Measurements from ENCODE around the gene DEDD. TPM values are rescaled to one million over a fixed set of nuclear protein-coding genes. Genes with fewer than 3 reads are reported as not detected.

Gene DEDD
- total RNA-seq, 4 donors from 2014 or later = 40.2 to 60.2 (median 46.3) TPM

DNA sequence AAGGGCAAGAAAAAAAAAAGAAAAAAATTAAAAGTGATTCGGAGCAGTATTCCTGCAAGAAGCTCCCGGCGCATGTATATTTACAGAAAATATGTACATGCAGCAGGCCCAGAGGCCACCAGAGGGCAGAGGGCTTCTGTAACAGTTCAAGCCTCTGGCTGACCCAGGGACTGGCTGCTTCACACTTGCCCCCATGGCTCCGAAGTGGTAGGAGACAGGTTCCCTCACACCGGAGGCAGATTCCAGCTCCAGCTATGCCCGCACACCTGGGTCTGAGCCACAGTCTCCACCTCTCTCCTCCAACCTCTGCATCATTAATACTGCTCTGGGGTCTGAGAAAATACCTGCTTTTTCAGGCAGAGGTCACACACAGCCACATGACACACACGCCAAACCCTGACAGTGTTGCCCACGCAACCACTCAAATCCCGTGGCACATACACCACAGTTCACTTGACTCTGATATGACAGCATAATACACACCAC, 60.5 kb downstream of the DEDD start:
- ATAC-seq = no peak

More for the DNA sequence above, 60.5 kb downstream of the DEDD start:
- no peaks in the 10 kb centered on the region for H3K36me3 ChIP-seq
- H3K27me3 ChIP-seq = no peaks in the 10 kb centered on the region
- no peaks in the 10 kb centered on the region for H3K4me1 ChIP-seq
- H3K27ac ChIP-seq = no peak overlapping the region
- H3K9me3 ChIP-seq = no peaks in the 10 kb centered on the region
- intact Hi-C loops (cut with DNase I; ENCODE audit: low total_unique reads) = no loop called here
- in situ Hi-C loops (cut with MboI; ENCODE audit: low sequenced_read_pairs in 4 of 4) = no loop called here
- H3K4me3 ChIP-seq = no peak overlapping the region
- TF ChIP-seq, protein P1, sequence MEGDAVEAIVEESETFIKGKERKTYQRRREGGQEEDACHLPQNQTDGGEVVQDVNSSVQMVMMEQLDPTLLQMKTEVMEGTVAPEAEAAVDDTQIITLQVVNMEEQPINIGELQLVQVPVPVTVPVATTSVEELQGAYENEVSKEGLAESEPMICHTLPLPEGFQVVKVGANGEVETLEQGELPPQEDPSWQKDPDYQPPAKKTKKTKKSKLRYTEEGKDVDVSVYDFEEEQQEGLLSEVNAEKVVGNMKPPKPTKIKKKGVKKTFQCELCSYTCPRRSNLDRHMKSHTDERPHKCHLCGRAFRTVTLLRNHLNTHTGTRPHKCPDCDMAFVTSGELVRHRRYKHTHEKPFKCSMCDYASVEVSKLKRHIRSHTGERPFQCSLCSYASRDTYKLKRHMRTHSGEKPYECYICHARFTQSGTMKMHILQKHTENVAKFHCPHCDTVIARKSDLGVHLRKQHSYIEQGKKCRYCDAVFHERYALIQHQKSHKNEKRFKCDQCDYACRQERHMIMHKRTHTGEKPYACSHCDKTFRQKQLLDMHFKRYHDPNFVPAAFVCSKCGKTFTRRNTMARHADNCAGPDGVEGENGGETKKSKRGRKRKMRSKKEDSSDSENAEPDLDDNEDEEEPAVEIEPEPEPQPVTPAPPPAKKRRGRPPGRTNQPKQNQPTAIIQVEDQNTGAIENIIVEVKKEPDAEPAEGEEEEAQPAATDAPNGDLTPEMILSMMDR (IDR thresholded peaks at IDR 0.05 in 4 of 5, conservative IDR thresholded peaks at IDR 0.05 in 1 of 5) = peak in 4 of 5 experiments; percentile 31 to 43 (median 36)
- TF ChIP-seq POLR2A (IDR thresholded peaks at IDR 0.05) = no peak
- peak; percentile 24 to 46 for DNase-seq

Other genes starting within 250 kb of the DEDD start
- under 1 TPM in 1 of 4 donors, not detected in 3; 0.61 TPM for gene ITLN1, start 247.5 kb downstream of the DEDD start, total RNA-seq
- not detected for gene ITLN2, start 177.9 kb downstream of the DEDD start, total RNA-seq
- gene F11R, start 111.5 kb downstream of the DEDD start, total RNA-seq = 1 to 10 TPM; 3.1 to 6.0 (median 5.3) TPM
- 10 to 100 TPM in 3 of 4 donors, 1 to 10 TPM in 1; 8.6 to 52.6 (median 16.8) TPM for gene TSTD1, start 93.7 kb downstream of the DEDD start, total RNA-seq
- gene USF1, start 86.7 kb downstream of the DEDD start, total RNA-seq = 10 to 100 TPM; 41.9 to 55.1 (median 49.1) TPM
- 1 to 10 TPM in 2 of 4 donors, under 1 TPM in 2; 0.61 to 1.6 (median 1.0) TPM for gene ARHGAP30, start 62.8 kb downstream of the DEDD start, total RNA-seq
- gene NECTIN4, start 43.1 kb downstream of the DEDD start, total RNA-seq = not detected
- 1 to 10 TPM in 2 of 4 donors, under 1 TPM in 2; 0.89 to 2.4 (median 1.3) TPM for gene KLHDC9, start 34.3 kb downstream of the DEDD start, total RNA-seq
- 100 to 1,000 TPM in 1 of 4 donors, 10 to 100 TPM in 3; 62.4 to 106 (median 74.1) TPM for gene PFDN2, start 14.6 kb downstream of the DEDD start, total RNA-seq
- 10 to 100 TPM; 16.1 to 20.4 (median 17.9) TPM for gene NIT1, start 14.6 kb downstream of the DEDD start, total RNA-seq
- 10 to 100 TPM; 57.9 to 66.7 (median 63.5) TPM for gene UFC1, start 21.3 kb upstream of the DEDD start, total RNA-seq
- gene USP21, start 26.8 kb upstream of the DEDD start, total RNA-seq = 10 to 100 TPM; 16.5 to 20.8 (median 18.0) TPM
- gene PPOX, start 33.8 kb upstream of the DEDD start, total RNA-seq = 10 to 100 TPM in 2 of 4 donors, 1 to 10 TPM in 2; 4.0 to 14.7 (median 7.3) TPM
- gene B4GALT3, start 44.8 kb upstream of the DEDD start, total RNA-seq = 10 to 100 TPM; 35.5 to 47.7 (median 43.7) TPM
- gene ADAMTS4, start 66.4 kb upstream of the DEDD start, total RNA-seq = 10 to 100 TPM in 1 of 4 donors, 1 to 10 TPM in 3; 1.2 to 12.4 (median 5.2) TPM
- gene NDUFS2, start 69.7 kb upstream of the DEDD start, total RNA-seq = 100 to 1,000 TPM; 206 to 260 (median 226) TPM
- gene FCER1G, start 82.6 kb upstream of the DEDD start, total RNA-seq = 10 to 100 TPM in 3 of 4 donors, 1 to 10 TPM in 1; 4.2 to 20.4 (median 18.5) TPM
- 10 to 100 TPM in 2 of 4 donors, not detected in 2; 22.2 to 57.8 TPM for gene APOA2, start 91.0 kb upstream of the DEDD start, total RNA-seq
- 10 to 100 TPM in 3 of 4 donors, 1 to 10 TPM in 1; 8.3 to 22.7 (median 16.9) TPM for gene TOMM40L, start 93.4 kb upstream of the DEDD start, total RNA-seq
- gene NR1I3, start 105.5 kb upstream of the DEDD start, total RNA-seq = not detected
- not detected for gene PCP4L1, start 126.1 kb upstream of the DEDD start, total RNA-seq
- gene MPZ, start 177.3 kb upstream of the DEDD start, total RNA-seq = 1 to 10 TPM in 3 of 4 donors, under 1 TPM in 1; 0.61 to 3.4 (median 2.1) TPM
- 100 to 1,000 TPM in 1 of 4 donors, 10 to 100 TPM in 3; 47.5 to 112 (median 63.8) TPM for gene SDHC, start 181.7 kb upstream of the DEDD start, total RNA-seq
- gene CFAP126, start 235.2 kb upstream of the DEDD start, total RNA-seq = not detected

All from gastrocnemius medialis (tissue), 4 donors.